B cell (primary cell): ENCODE results near the gene DENND5B. TPM values are rescaled to one million over a fixed set of nuclear protein-coding genes. Genes with fewer than 3 reads are reported as not detected.

ENCODE experiments used
- ATAC-seq: fragments of 200-7000 bp; cut with Tn5 transposase; one replicate; pipeline ENCODE4 v1.10.0; 2021; ENCODE audit warnings: low read depth, mild to moderate bottlenecking, moderate number of reproducible peaks, moderate library complexity
- CTCF ChIA-PET: fragments of 350-600 bp; sonication (Branson Sonifier 250); formaldehyde crosslinking; loops from one replicate; lab custom pipeline; 2021; ENCODE audit warnings: antibody characterized with exemption, inconsistent platforms; lab: Charles Lee
- POLR2A ChIA-PET: fragments of 350-600 bp; sonication (Branson Sonifier 250); formaldehyde crosslinking; loops from one replicate; lab custom pipeline; 2021; ENCODE audit warnings: antibody characterized with exemption; lab: Charles Lee
- DNase-seq: peaks from one replicate; pipeline ENCODE4 v3.0.0; 2013
- H2AFZ ChIP-seq: 2 replicates; pipeline ENCODE4 v1.6.1; 2012; ENCODE audit warnings: mild to moderate bottlenecking, low read depth, low read length; ENCODE audit not compliant: insufficient read depth, poor library complexity, severe bottlenecking
- H3K27ac ChIP-seq, 2 donors: 1 replicate in 1 of 2; 2 replicates in 1 of 2; pipeline ENCODE4 v1.5.1; 2012 to 2013; ENCODE audit warnings: low read length in 2 of 2, mild to moderate bottlenecking in 2 of 2, moderate library complexity in 1 of 2
- H3K27me3 ChIP-seq, 4 experiments: fragments of 200-600 bp in 1 of 4; sonication (generic) in 1 of 4; replicated peaks in 1 of 4; 1 replicate in 2 of 4; 2 replicates in 2 of 4; pipeline versions ENCODE4 v1.6.1 to v1.7.0; 2013 to 2016; ENCODE audit warnings: low read length in 3 of 4, mild to moderate bottlenecking in 2 of 4, mixed read lengths in 1 of 4, moderate library complexity in 1 of 4; ENCODE audit not compliant: insufficient read depth in 4 of 4, control insufficient read depth in 3 of 4; ENCODE audit errors: control extremely low read depth in 1 of 4
- H3K36me3 ChIP-seq, 2 experiments: replicated peaks in 1 of 2; 1 replicate in 1 of 2; 2 replicates in 1 of 2; pipeline versions ENCODE4 v1.6.1 to v1.7.1; 2013; ENCODE audit warnings: low read length in 1 of 2; ENCODE audit not compliant: insufficient read depth in 2 of 2, control insufficient read depth in 1 of 2; ENCODE audit errors: control extremely low read depth in 1 of 2, extremely low read depth in 1 of 2
- H3K4me1 ChIP-seq, 2 donors: fragments of 200-600 bp in 1 of 2; sonication (generic) in 1 of 2; 1 replicate in 1 of 2; 2 replicates in 1 of 2; pipeline versions ENCODE4 v1.5.1 to v1.6.1; 2013 to 2017; ENCODE audit warnings: low read length in 2 of 2; ENCODE audit not compliant: control insufficient read depth in 2 of 2, insufficient read depth in 2 of 2
- H3K4me2 ChIP-seq: replicated peaks from 2 replicates; pipeline ENCODE3; 2012; ENCODE audit warnings: mild to moderate bottlenecking, low read depth, low read length; ENCODE audit not compliant: poor library complexity, severe bottlenecking
- H3K4me3 ChIP-seq, 5 experiments: fragments of 200-600 bp in 1 of 5; sonication (generic) in 1 of 5; 1 replicate in 3 of 5; 2 replicates in 2 of 5; pipeline versions ENCODE4 v1.5.1 to v1.7.0; 2011 to 2016; ENCODE audit warnings: low read length in 4 of 5, mild to moderate bottlenecking in 4 of 5, low read depth in 2 of 5, control low read depth in 1 of 5, moderate library complexity in 1 of 5; ENCODE audit not compliant: insufficient read depth in 1 of 5; ENCODE audit errors: control extremely low read depth in 1 of 5, extremely low read depth in 1 of 5
- H3K79me2 ChIP-seq: fragments of 200-600 bp; sonication (generic); one replicate; pipeline ENCODE4 v1.6.0; 2016; ENCODE audit warnings: low read length; ENCODE audit not compliant: control insufficient read depth, insufficient read depth
- H3K9ac ChIP-seq: fragments of 200-600 bp; sonication (generic); 2 replicates; pipeline ENCODE4 v1.6.1; 2017; ENCODE audit warnings: mild to moderate bottlenecking, low read length, moderate library complexity
- H3K9me3 ChIP-seq, 3 donors: one replicate each; pipeline versions ENCODE4 v1.6.1 to v1.7.1; 2013; ENCODE audit warnings: low read length in 2 of 3; ENCODE audit not compliant: control insufficient read depth in 2 of 3, insufficient read depth in 1 of 3; ENCODE audit errors: control extremely low read depth in 1 of 3
- H4K20me1 ChIP-seq: 2 replicates; pipeline ENCODE4 v1.6.0; 2012; ENCODE audit warnings: mild to moderate bottlenecking, low read length; ENCODE audit not compliant: insufficient read depth, control insufficient read depth, poor library complexity, severe bottlenecking
- H3K27ac Mint-ChIP-seq: one replicate; pipeline ENCODE4 v1.8.0; 2021; ENCODE audit warnings: mixed read lengths
- H3K27me3 Mint-ChIP-seq: one replicate; pipeline ENCODE4 v1.8.0; 2021; ENCODE audit warnings: mixed read lengths
- H3K4me1 Mint-ChIP-seq: one replicate; pipeline ENCODE4 v1.8.0; 2021; ENCODE audit warnings: mixed read lengths
- H3K4me3 Mint-ChIP-seq: one replicate; pipeline ENCODE4 v1.8.0; 2021; ENCODE audit warnings: mixed read lengths
- H3K9me3 Mint-ChIP-seq: one replicate; pipeline ENCODE4 v1.8.0; 2022; ENCODE audit warnings: mixed read lengths; ENCODE audit not compliant: insufficient read depth
- CTCF ChIP-seq: fragments of 200-600 bp; IDR thresholded peaks from one replicate; pipeline ENCODE4 v1.8.0; 2022; ENCODE audit warnings: antibody characterized with exemption, mild to moderate bottlenecking
- EZH2 ChIP-seq: IDR thresholded peaks from 2 replicates; pipeline ENCODE4 v1.6.1; 2012; ENCODE audit warnings: borderline replicate concordance, low read depth, mild to moderate bottlenecking, moderate library complexity, low read length; ENCODE audit not compliant: insufficient read depth, poor library complexity, severe bottlenecking
- WGBS: methylation state at CpG from one replicate; pipeline ENCODE4 v1.1.5; 2013; ENCODE audit warnings: missing lambda C conversion rate; ENCODE audit not compliant: insufficient coverage; 5-methylcytosine and 5-hydroxymethylcytosine counted together
- intact Hi-C: fragments of 100-400 bp; cut with micrococcal nuclease; formaldehyde crosslinking; loops from one replicate; pipeline ENCODE4 v1.10.0; 2022
- polyA plus RNA-seq: library from polyadenylated mRNA; depleted of rRNA; stranded (reverse); fragments of >200 nt; gene quantifications from 2 replicates; pipeline ENCODE4 v1.2.3, GENCODE V29; 2012
- total RNA-seq, 2 donors: library from RNA; stranded (reverse); fragments of 120-200 nt in 1 of 2; gene quantifications; 1 replicate in 1 of 2; 2 replicates in 1 of 2; pipeline versions ENCODE4 v1.2.3 to v1.2.4, GENCODE V29; 2013 to 2022

The DENND5B gene
- total and polyA plus RNA-seq, 2 donors (not counting 1 experiment from before 2014, with no cell fraction given): 18.7 to 55.3 TPM

GRCh38 chr12:31387466-31387865 is 203.5 kb downstream of the DENND5B start:
- POLR2A ChIA-PET: no interaction called here
- ATAC-seq (no peak), DNase-seq (no peak)
- Histone ChIP-seq H2AFZ (no peak overlapping the region), H4K20me1 (no peaks in the 10 kb centered on the region), H3K9me3 (no peaks in the 10 kb centered on the region), H3K4me1 (no peaks in the 10 kb centered on the region), H3K4me3 (no peak overlapping the region), H3K9ac (no peak overlapping the region), H3K79me2 (no peaks in the 10 kb centered on the region), H3K4me2 (no peak overlapping the region), H3K27ac (no peak overlapping the region), H3K27me3 (no peaks in the 10 kb centered on the region), H3K36me3 (peaks cover 18 to 78% of the 10 kb centered on the region in 2 experiments)
- H3K9me3 Mint-ChIP-seq: no peaks in the 10 kb centered on the region
- no peaks in the 10 kb centered on the region for H3K4me1 Mint-ChIP-seq
- WGBS: 97% methylated on average over 7 of the region's 8 CpGs
- TF ChIP-seq CTCF: no peak
- no peak for TF ChIP-seq EZH2
- intact Hi-C loops: no loop called here
- H3K27ac Mint-ChIP-seq: no peak overlapping the region
- H3K4me3 Mint-ChIP-seq: no peak overlapping the region
- CTCF ChIA-PET: interaction anchor here (1.5 kb wide), 1 partner anchor 15 kb away, joined by 3 read pairs; no protein-coding TSS in a partner anchor
- H3K27me3 Mint-ChIP-seq: no peaks in the 10 kb centered on the region

- Histone ChIP-seq H3K9me3 (no peaks in the 10 kb centered on the region), H3K79me2 (no peaks in the 10 kb centered on the region), H3K9ac (no peak overlapping the region), H3K4me1 (no peaks in the 10 kb centered on the region), H3K4me3 (no peak overlapping the region), H3K4me2 (no peak overlapping the region), H2AFZ (no peak overlapping the region), H3K27me3 (no peaks in the 10 kb centered on the region), H3K36me3 (peaks cover 18 to 74% of the 10 kb centered on the region in 2 experiments), H4K20me1 (no peaks in the 10 kb centered on the region), H3K27ac (no peak overlapping the region)
- Mint-ChIP-seq H3K4me3 (no peak overlapping the region), H3K27me3 (no peaks in the 10 kb centered on the region), H3K27ac (no peak overlapping the region), H3K4me1 (no peaks in the 10 kb centered on the region), H3K9me3 (no peaks in the 10 kb centered on the region)
- DNase-seq (no peak), ATAC-seq (no peak)
- TF ChIP-seq CTCF (no peak), EZH2 (no peak)
- ChIA-PET POLR2A (no interaction called here), CTCF (interaction anchor here (1.5 kb wide), 1 partner anchor 16 kb away, joined by 3 read pairs; no protein-coding TSS in a partner anchor)
- intact Hi-C loops: no loop called here
- no CpG with 5 or more reads among the region's 2 CpGs for WGBS
Measured at GRCh38 chr12:31387011-31387410, 203.9 kb downstream of the DENND5B start.
